DND-41 (cell line): ENCODE measurements around the gene MYD88.

Source experiments
- CTCF ChIP-seq: IDR thresholded peaks from 2 replicates; pipeline ENCODE4 v1.5.1; 2012; ENCODE audit warnings: borderline replicate concordance, low read length, moderate library complexity, mild to moderate bottlenecking; ENCODE audit not compliant: poor library complexity, severe bottlenecking; ENCODE audit errors: extremely low read depth
- EZH2 ChIP-seq: IDR thresholded peaks from 3 replicates; pipeline ENCODE4 v1.6.1; 2012; ENCODE audit warnings: borderline replicate concordance, low read depth, mild to moderate bottlenecking, moderate library complexity, low read length, inconsistent platforms; ENCODE audit not compliant: severe bottlenecking

- no peak for TF ChIP-seq CTCF
- no peak for TF ChIP-seq EZH2
Measured at GRCh38 chr3:38101811-38102443, 36.5 kb upstream of the MYD88 start.
